GM18520 (cell line): ENCODE data around the gene PML.

Source experiments
- ATAC-seq: cut with Tn5 transposase; IDR thresholded peaks from one replicate; pipeline ENCODE4 v1.9.1; 2021; ENCODE audit not compliant: unreplicated experiment

PML gene

GRCh38 chr15:73984208-73984979 is 10.1 kb upstream of the PML start:
- ATAC-seq, result no peak

GRCh38 chr15:73985101-73985873 is 9.2 kb upstream of the PML start:
- no peak for ATAC-seq

DNA sequence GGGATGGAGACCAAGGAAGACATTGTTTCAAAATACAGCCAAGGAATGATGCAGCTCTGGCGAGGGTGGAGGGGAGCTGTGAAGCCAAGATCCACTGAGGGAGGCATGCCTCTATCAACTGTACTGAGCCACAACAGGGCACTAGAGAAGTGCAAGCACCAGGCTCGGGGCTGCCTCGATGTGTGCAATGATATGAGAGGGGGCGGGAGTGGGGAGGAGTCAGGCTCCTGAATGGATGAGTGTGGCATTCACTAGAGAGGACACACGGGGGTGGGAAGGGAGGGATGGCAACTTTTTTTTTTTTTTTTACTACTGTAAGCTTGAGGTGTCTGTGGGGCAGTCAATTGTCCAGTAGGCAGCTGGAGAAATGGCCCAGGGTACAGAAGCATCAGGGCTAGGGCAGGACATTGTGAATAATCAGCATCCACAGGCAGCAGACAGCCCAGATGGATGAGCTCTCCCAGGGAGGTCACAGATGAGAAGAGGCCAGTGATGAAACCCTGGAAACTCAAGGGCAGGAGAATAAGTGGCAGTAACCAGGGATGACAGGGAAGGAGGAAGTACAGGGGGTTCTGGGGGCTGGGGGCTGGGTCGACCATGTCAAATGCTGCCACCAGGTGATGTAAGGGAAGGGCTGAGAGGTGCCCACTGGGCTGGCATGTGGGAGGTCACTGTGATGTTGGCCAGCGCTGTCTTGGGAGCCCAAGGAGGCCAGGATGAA is 8.3 kb upstream of the PML start:
- no peak for ATAC-seq

DNA sequence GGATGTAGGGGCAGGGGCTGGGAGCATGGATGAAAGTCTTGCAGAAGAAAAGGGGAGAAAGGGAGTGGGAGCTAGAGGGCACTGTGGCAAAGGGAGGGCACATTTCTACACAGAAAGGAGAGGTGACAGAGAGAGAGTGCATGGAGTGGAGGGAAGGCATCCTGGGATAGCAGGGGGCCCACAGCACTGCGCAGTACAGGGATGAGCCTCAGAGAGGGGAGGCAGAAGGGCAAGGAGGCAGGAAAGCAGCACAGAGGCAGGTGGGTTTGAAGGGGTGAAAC is 7.8 kb upstream of the PML start:
- ATAC-seq, result no peak

- no peak for ATAC-seq
Observed at GRCh38 chr15:73987250-73987649, 7.3 kb upstream of the PML start.

GRCh38 chr15:73987681-73988444 is 6.7 kb upstream of the PML start:
- no peak for ATAC-seq

- ATAC-seq, result no peak
Observed at GRCh38 chr15:73988445-73988969, 6.0 kb upstream of the PML start.

GRCh38 chr15:73989001-73989798 is 5.3 kb upstream of the PML start:
- no peak for ATAC-seq

- no peak for ATAC-seq
Observed at GRCh38 chr15:73990250-73991005, 4.1 kb upstream of the PML start.

- ATAC-seq, result no peak
Observed at GRCh38 chr15:73991260-73991659, 3.3 kb upstream of the PML start.

- ATAC-seq, result peak; percentile 71
Observed at GRCh38 chr15:73991726-73992593, 2.6 kb upstream of the PML start, which contains the start of gene STOML1. STOML1 (minus strand) TSS chr15:73992295; CDS start chr15:73992223, 72 bp downstream.

DNA sequence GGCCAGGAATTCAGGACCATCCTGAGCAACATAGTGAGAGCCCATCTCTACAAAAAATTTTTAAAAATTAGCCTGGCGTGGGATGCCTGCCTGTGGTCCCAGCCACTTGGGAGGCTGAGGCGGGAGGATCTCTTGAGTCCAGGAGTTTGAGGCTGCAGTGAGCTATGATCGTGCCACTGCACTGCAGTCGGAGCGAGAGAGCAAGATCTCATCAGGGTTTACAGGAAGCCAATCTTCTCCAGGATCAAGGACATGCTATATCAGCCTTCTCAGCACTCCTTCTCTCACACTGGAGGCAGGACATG is 2.0 kb upstream of the PML start:
- no peak for ATAC-seq

GRCh38 chr15:73993211-73993994 is 1.1 kb upstream of the PML start:
- no peak for ATAC-seq

DNA sequence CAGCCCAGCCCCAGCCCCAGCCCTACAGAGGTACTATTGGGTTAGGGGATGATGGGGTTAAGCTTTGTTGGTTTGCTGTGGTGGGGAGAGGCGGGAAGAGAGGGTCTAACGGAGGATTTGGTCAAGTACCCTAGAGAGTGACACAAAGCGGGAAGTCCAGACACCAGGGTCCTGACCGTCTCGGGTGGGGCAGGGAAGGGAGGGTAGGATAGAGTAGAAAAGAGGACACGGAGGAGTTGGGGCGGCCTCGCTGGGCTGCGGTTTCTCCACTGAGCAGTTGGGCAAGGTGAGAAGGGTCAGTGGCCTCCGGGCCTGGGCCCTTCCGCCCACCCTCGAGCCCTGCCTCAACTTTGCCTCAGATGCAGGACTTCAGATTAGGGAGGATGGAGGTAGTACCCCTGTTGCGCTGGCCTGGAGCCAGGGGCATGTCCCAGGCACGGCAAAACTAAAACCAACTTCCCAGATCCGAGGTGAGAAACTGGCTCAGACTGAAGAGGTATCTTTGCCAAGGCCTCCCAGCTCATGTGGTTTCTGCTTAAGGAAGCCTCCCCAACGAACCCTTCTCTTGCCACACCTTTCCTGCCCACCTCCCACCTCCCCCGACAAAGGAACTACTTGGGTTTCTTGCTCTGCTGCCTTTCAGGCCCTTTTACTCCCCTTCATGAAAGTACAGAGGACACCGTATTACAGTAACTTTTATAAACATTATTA is 551 bp downstream of the PML start:
- ATAC-seq, result no peak

- no peak for ATAC-seq
Observed at GRCh38 chr15:73996267-73996666, 1.8 kb downstream of the PML start.

- no peak for ATAC-seq
Observed at GRCh38 chr15:73996939-73997338, 2.4 kb downstream of the PML start.

- no peak for ATAC-seq
Observed at GRCh38 chr15:73997986-73998385, 3.5 kb downstream of the PML start.
